Activated B cell treated with CpG ODN at 0.5 μM for 24 hours (primary cell): Measurements from ENCODE around the gene MT2A. TPM values are rescaled to one million over a fixed set of nuclear protein-coding genes. Genes with fewer than 3 reads are reported as not detected.

ENCODE experiments used
- ATAC-seq: fragments of 200-7000 bp; cut with Tn5 transposase; one replicate; pipeline ENCODE4 v1.10.0; 2021; ENCODE audit warnings: low read depth, mild to moderate bottlenecking, moderate library complexity
- CTCF ChIA-PET: fragments of 350-600 bp; sonication (Branson Sonifier 250); formaldehyde crosslinking; loops from one replicate; lab custom pipeline; 2021; ENCODE audit warnings: antibody characterized with exemption; lab: Charles Lee
- POLR2A ChIA-PET: fragments of 350-600 bp; sonication (Branson Sonifier 250); formaldehyde crosslinking; loops from one replicate; lab custom pipeline; 2021; ENCODE audit warnings: antibody characterized with exemption; lab: Charles Lee
- DNase-seq: peaks from one replicate; pipeline ENCODE4 v3.0.0; 2022
- H3K27ac Mint-ChIP-seq: one replicate; pipeline ENCODE4 v1.8.0; 2020; ENCODE audit warnings: mixed read lengths
- H3K27me3 Mint-ChIP-seq: one replicate; pipeline ENCODE4 v1.8.0; 2021; ENCODE audit warnings: mixed read lengths
- H3K36me3 Mint-ChIP-seq: one replicate; pipeline ENCODE4 v1.8.0; 2021; ENCODE audit warnings: low read depth, mixed read lengths
- H3K4me1 Mint-ChIP-seq: one replicate; pipeline ENCODE4 v1.8.0; 2021; ENCODE audit warnings: mixed read lengths
- H3K4me3 Mint-ChIP-seq: one replicate; pipeline ENCODE4 v1.8.0; 2020; ENCODE audit warnings: mild to moderate bottlenecking, mixed read lengths
- H3K9me3 Mint-ChIP-seq: one replicate; pipeline ENCODE4 v1.8.0; 2020; ENCODE audit warnings: mixed read lengths
- CTCF ChIP-seq: fragments of 200-600 bp; IDR thresholded peaks from one replicate; pipeline ENCODE4 v1.8.0; 2022; ENCODE audit warnings: antibody characterized with exemption, mild to moderate bottlenecking
- intact Hi-C: fragments of 100-400 bp; cut with micrococcal nuclease; formaldehyde crosslinking; loops from one replicate; pipeline ENCODE4 v1.15.1; 2024
- total RNA-seq: library from RNA; stranded (reverse); gene quantifications from 2 replicates; pipeline ENCODE4 v1.2.3, GENCODE V29; 2022

MT2A gene
- total RNA-seq, 1 donor from 2014 or later = 77.4 TPM

- DNase-seq = no peak
- TF ChIP-seq CTCF = no peak
- Mint-ChIP-seq H3K4me1 (peaks cover 27% of the 10 kb centered on the region), H3K27ac (no peak overlapping the region), H3K9me3 (no peaks in the 10 kb centered on the region), H3K4me3 (no peak overlapping the region), H3K36me3 (no peaks in the 10 kb centered on the region), H3K27me3 (peaks cover 67% of the 10 kb centered on the region)
- POLR2A ChIA-PET = interaction anchor here (2.4 kb wide), 1 partner anchor 10 kb away, joined by 5 read pairs; no protein-coding TSS in a partner anchor
- CTCF ChIA-PET = no interaction called here
- no peak for ATAC-seq
- intact Hi-C loops = loop anchor here (5.0 kb wide), 1 partner anchor 42 kb away; the partner anchor contains the start of gene MT1X
Measured at GRCh38 chr16:56640076-56640475, 31.7 kb downstream of the MT2A start.

- H3K4me1 Mint-ChIP-seq = peaks cover 23% of the 10 kb centered on the region
- POLR2A ChIA-PET = interaction anchor here (2.4 kb wide), 1 partner anchor 11 kb away, joined by 5 read pairs; no protein-coding TSS in a partner anchor
- CTCF ChIA-PET = no interaction called here
Measured at GRCh38 chr16:56641166-56641565, 32.8 kb downstream of the MT2A start.

GRCh38 chr16:56643080-56643778 is 34.8 kb downstream of the MT2A start:
- DNase-seq (peak; percentile 42), ATAC-seq (peak; percentile 99)
- H3K27me3 Mint-ChIP-seq = peaks cover 64% of the 10 kb centered on the region
- H3K4me3 Mint-ChIP-seq = peak overlapping the region; percentile 59
- CTCF ChIA-PET = interaction anchor here (0.8 to 1.6 kb wide), 6 partner anchors 13 to 67 kb away, joined by 3 to 6 read pairs (median 3); no protein-coding TSS in a partner anchor
- intact Hi-C loops = loop anchor here (1.0 to 5.0 kb wide), 5 partner anchors 13 to 129 kb away; partner anchors contain the start of genes MT1F, MT1X and MT2A
- H3K36me3 Mint-ChIP-seq = no peaks in the 10 kb centered on the region
- TF ChIP-seq CTCF = no peak
- POLR2A ChIA-PET = interaction anchor here (0.9 to 1.0 kb wide), 2 partner anchors 14 to 18 kb away, joined by 3 to 4 read pairs; partner anchors contain the start of genes MT1E and MT1F
- peaks cover 18% of the 10 kb centered on the region for H3K4me1 Mint-ChIP-seq
- no peak overlapping the region for H3K27ac Mint-ChIP-seq
- H3K9me3 Mint-ChIP-seq = no peaks in the 10 kb centered on the region

More at GRCh38 chr16:56641166-56641565, 32.8 kb downstream of the MT2A start:
- H3K4me3 Mint-ChIP-seq = no peak overlapping the region
- no peak for TF ChIP-seq CTCF
- DNase-seq = no peak
- no peaks in the 10 kb centered on the region for H3K9me3 Mint-ChIP-seq
- no peak overlapping the region for H3K27ac Mint-ChIP-seq
- H3K27me3 Mint-ChIP-seq = peaks cover 69% of the 10 kb centered on the region
- intact Hi-C loops = loop anchor here (5.0 kb wide), 1 partner anchor 41 kb away; the partner anchor contains the start of gene MT1X
- H3K36me3 Mint-ChIP-seq = no peaks in the 10 kb centered on the region
- ATAC-seq = no peak

GRCh38 chr16:56643833-56644232 is 35.4 kb downstream of the MT2A start:
- Mint-ChIP-seq H3K27ac (no peak overlapping the region), H3K27me3 (peaks cover 64% of the 10 kb centered on the region)

More at GRCh38 chr16:56643833-56644232, 35.4 kb downstream of the MT2A start:
- H3K9me3 Mint-ChIP-seq = no peaks in the 10 kb centered on the region
- POLR2A ChIA-PET = interaction anchor here (1.0 kb wide), 1 partner anchor 14 kb away, joined by 4 read pairs; the partner anchor contains the start of gene MT1F
- DNase-seq = no peak
- CTCF ChIA-PET = interaction anchor here (0.8 to 1.6 kb wide), 6 partner anchors 13 to 67 kb away, joined by 3 to 6 read pairs (median 3); no protein-coding TSS in a partner anchor
- H3K4me1 Mint-ChIP-seq = peaks cover 18% of the 10 kb centered on the region
- ATAC-seq = no peak
- peak overlapping the region; percentile 46 for H3K4me3 Mint-ChIP-seq
- H3K36me3 Mint-ChIP-seq = no peaks in the 10 kb centered on the region
- no peak for TF ChIP-seq CTCF
- intact Hi-C loops = loop anchor here (1.0 to 5.0 kb wide), 5 partner anchors 13 to 130 kb away; partner anchors contain the start of genes MT1F, MT1X and MT2A
